ENCODE measurements around the gene BTBD6. TPM values are rescaled to one million over a fixed set of nuclear protein-coding genes. Genes with fewer than 3 reads are reported as not detected.

Gene BTBD6
- 37.7 and 73.1 TPM in 2 replicates for total RNA-seq

GRCh38 chr14:105248368-105249181 lies at the start of gene BTBD6:
Gene BTBD6 (plus strand): TSS chr14:105248533. CDS start chr14:105248712, 179 bp downstream.

Other genes with a start within 250 kb of the BTBD6 start
- gene CDCA4, start 227.4 kb upstream of the BTBD6 start, total RNA-seq, result 10.0 and 10.6 TPM in 2 replicates
- 0.03 and 0.26 TPM in 2 replicates for gene GPR132, start 183.1 kb upstream of the BTBD6 start, total RNA-seq
- gene JAG2, start 79.8 kb upstream of the BTBD6 start, total RNA-seq, result 1.3 and 4.0 TPM in 2 replicates
- gene NUDT14, start 67.2 kb upstream of the BTBD6 start, total RNA-seq, result 8.7 and 16.6 TPM in 2 replicates
- gene BRF1, start 52.5 kb downstream of the BTBD6 start, total RNA-seq, result 29.8 and 41.4 TPM in 2 replicates
- 56.4 and 101 TPM in 2 replicates for gene PACS2, start 66.2 kb downstream of the BTBD6 start, total RNA-seq
- 0.17 and 0.39 TPM in 2 replicates for gene TEX22, start 150.0 kb downstream of the BTBD6 start, total RNA-seq
- 39.4 and 61.5 TPM in 2 replicates for gene MTA1, start 171.3 kb downstream of the BTBD6 start, total RNA-seq
- 89.3 and 154 TPM in 2 replicates for gene CRIP2, start 226.3 kb downstream of the BTBD6 start, total RNA-seq
- 5.1 and 7.4 TPM in 2 replicates for gene CRIP1, start 238.4 kb downstream of the BTBD6 start, total RNA-seq
- gene TEDC1, start 242.7 kb downstream of the BTBD6 start, total RNA-seq, result 3.2 and 4.9 TPM in 2 replicates

Measured in smooth muscle cell of the pulmonary artery (primary cell).